Glutamatergic neuron (in vitro differentiated cells): ENCODE measurements around the gene ECHS1. TPM values are rescaled to one million over a fixed set of nuclear protein-coding genes. Genes with fewer than 3 reads are reported as not detected.

Experiments used
- DNase-seq: peaks from one replicate; pipeline ENCODE4 v3.0.0; 2022
- H3K27ac Mint-ChIP-seq: one replicate; pipeline ENCODE4 v1.8.0; 2020; ENCODE audit warnings: mild to moderate bottlenecking, mixed read lengths, inconsistent platforms; ENCODE audit not compliant: unreplicated experiment
- H3K27me3 Mint-ChIP-seq: one replicate; pipeline ENCODE4 v1.8.0; 2020; ENCODE audit warnings: mild to moderate bottlenecking, moderate library complexity, mixed read lengths, inconsistent platforms; ENCODE audit not compliant: unreplicated experiment
- H3K36me3 Mint-ChIP-seq: one replicate; pipeline ENCODE4 v1.8.0; 2020; ENCODE audit warnings: mild to moderate bottlenecking, mixed read lengths, inconsistent platforms; ENCODE audit not compliant: unreplicated experiment
- H3K4me1 Mint-ChIP-seq: one replicate; pipeline ENCODE4 v1.8.0; 2020; ENCODE audit warnings: mild to moderate bottlenecking, low read depth, mixed read lengths, inconsistent platforms; ENCODE audit not compliant: unreplicated experiment
- H3K4me3 Mint-ChIP-seq: one replicate; pipeline ENCODE4 v1.8.0; 2020; ENCODE audit warnings: mild to moderate bottlenecking, mixed read lengths, inconsistent platforms; ENCODE audit not compliant: unreplicated experiment
- H3K9me3 Mint-ChIP-seq: one replicate; pipeline ENCODE4 v1.8.0; 2020; ENCODE audit warnings: mild to moderate bottlenecking, moderate library complexity, mixed read lengths, inconsistent platforms; ENCODE audit not compliant: unreplicated experiment
- total RNA-seq: library from RNA; stranded (reverse); fragmentation: NEBNext Ultra II Directional; extraction: Animal tissue kit (Norgen Biotek cat#: 25700); gene quantifications from one replicate; pipeline ENCODE4 v1.2.1, GENCODE V29; 2021; ENCODE audit not compliant: unreplicated experiment
- TF ChIP-seq, protein P1 (sequence below): fragments of 200-600 bp; sonication (generic); IDR thresholded peaks from one replicate; pipeline ENCODE4 v1.5.0; 2021; ENCODE audit not compliant: partially characterized antibody, unreplicated experiment

Gene ECHS1
- total RNA-seq, 1 donor from 2014 or later: 64.2 TPM

- peak within 1 kb of the TSS; percentile 64 for H3K4me3 Mint-ChIP-seq
- no peak within 1 kb of the TSS for H3K27ac Mint-ChIP-seq
- TF ChIP-seq, protein P1, sequence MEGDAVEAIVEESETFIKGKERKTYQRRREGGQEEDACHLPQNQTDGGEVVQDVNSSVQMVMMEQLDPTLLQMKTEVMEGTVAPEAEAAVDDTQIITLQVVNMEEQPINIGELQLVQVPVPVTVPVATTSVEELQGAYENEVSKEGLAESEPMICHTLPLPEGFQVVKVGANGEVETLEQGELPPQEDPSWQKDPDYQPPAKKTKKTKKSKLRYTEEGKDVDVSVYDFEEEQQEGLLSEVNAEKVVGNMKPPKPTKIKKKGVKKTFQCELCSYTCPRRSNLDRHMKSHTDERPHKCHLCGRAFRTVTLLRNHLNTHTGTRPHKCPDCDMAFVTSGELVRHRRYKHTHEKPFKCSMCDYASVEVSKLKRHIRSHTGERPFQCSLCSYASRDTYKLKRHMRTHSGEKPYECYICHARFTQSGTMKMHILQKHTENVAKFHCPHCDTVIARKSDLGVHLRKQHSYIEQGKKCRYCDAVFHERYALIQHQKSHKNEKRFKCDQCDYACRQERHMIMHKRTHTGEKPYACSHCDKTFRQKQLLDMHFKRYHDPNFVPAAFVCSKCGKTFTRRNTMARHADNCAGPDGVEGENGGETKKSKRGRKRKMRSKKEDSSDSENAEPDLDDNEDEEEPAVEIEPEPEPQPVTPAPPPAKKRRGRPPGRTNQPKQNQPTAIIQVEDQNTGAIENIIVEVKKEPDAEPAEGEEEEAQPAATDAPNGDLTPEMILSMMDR: no peak
- DNase-seq: peak; percentile 92
- H3K36me3 Mint-ChIP-seq: peaks cover 12% of the 10 kb centered on the region
- H3K27me3 Mint-ChIP-seq: peaks cover 17% of the 10 kb centered on the region
- no peaks in the 10 kb centered on the region for H3K4me1 Mint-ChIP-seq
- peaks cover 5% of the 10 kb centered on the region for H3K9me3 Mint-ChIP-seq
Measured at GRCh38 chr10:133336577-133337369, 36.4 kb downstream of the ECHS1 start, which contains the start of gene CALY. CALY (minus strand) TSS chr10:133336896; CDS start chr10:133328989, 7,907 bp downstream.

- Mint-ChIP-seq H3K27me3 (peaks cover 17% of the 10 kb centered on the region), H3K36me3 (peaks cover 15% of the 10 kb centered on the region), H3K27ac (no peak overlapping the region), H3K4me3 (no peak overlapping the region), H3K9me3 (peaks cover 3% of the 10 kb centered on the region), H3K4me1 (no peaks in the 10 kb centered on the region)
- TF ChIP-seq, protein P1: no peak
- peak; percentile 41 for DNase-seq
Measured at GRCh38 chr10:133336118-133336576, 37.0 kb downstream of the ECHS1 start.

GRCh38 chr10:133335246-133336117, 37.7 kb downstream of the ECHS1 start:
- Mint-ChIP-seq H3K4me3 (no peak overlapping the region), H3K9me3 (peaks cover 3% of the 10 kb centered on the region), H3K36me3 (peaks cover 15% of the 10 kb centered on the region), H3K4me1 (no peaks in the 10 kb centered on the region), H3K27me3 (peaks cover 17% of the 10 kb centered on the region), H3K27ac (no peak overlapping the region)
- peak; percentile 78 for DNase-seq
- TF ChIP-seq, protein P1: no peak

DNA sequence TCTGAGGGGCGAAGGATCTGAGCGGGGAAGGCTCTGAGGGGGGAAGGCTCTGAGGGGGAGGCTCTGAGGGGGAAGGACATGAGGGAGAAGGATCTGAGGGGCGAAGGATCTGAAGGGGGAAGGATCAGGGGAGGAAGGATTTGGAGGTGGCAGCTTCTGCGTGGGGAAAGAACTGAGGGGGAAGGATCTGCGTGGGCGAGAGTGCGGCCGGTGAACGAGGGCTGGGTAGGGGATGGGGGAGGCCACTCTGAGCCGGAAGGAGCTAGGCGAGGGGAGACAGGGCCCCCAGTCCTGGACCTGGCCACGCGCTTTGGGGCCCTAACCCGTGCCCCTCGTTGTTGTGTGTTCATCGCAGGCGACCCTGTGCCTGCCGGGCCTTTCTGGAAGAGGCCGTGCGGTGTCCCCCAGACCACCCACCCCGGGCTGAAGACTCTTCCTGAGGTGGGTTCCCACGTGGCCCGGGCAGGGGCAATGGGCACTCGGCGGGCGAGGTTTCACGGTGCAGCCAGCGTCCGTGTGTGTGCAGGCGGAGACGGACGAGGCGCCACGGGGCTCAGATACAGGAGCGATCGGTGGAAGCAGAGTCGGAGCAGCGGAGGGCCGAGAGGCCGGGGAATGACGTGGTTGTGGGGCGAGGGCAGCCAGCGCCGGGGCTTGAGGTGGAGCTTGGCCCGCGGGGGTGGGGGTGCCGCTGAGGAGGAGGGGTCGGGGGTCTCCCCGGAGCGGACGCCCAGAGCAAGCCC, 38.5 kb downstream of the ECHS1 start:
- peaks cover 3% of the 10 kb centered on the region for H3K9me3 Mint-ChIP-seq
- H3K27me3 Mint-ChIP-seq: peaks cover 15% of the 10 kb centered on the region
- TF ChIP-seq, protein P1: no peak
- H3K27ac Mint-ChIP-seq: no peak overlapping the region
- no peaks in the 10 kb centered on the region for H3K4me1 Mint-ChIP-seq
- DNase-seq: peak; percentile 61
- peak overlapping the region; percentile 68 for H3K4me3 Mint-ChIP-seq
- peaks cover 15% of the 10 kb centered on the region for H3K36me3 Mint-ChIP-seq
